Neural cell (in vitro differentiated cells): Measurements from ENCODE around the gene TRERF1. TPM values are rescaled to one million over a fixed set of nuclear protein-coding genes. Genes with fewer than 3 reads are reported as not detected.

Experiments
- H2AFZ ChIP-seq: fragments of 200-600, 300-800 bp; sonication (generic), shearing (Covaris generic); 2 replicates; pipeline ENCODE4 v1.6.0; 2014; ENCODE audit warnings: low read depth, mild to moderate bottlenecking, antibody characterized with exemption, low read length, moderate library complexity
- H3F3A ChIP-seq: fragments of 200-600 bp; shearing (Covaris generic); 2 replicates; pipeline ENCODE4 v1.6.1; 2016; ENCODE audit warnings: mild to moderate bottlenecking, moderate library complexity, mixed read lengths, antibody characterized with exemption, low read length; ENCODE audit not compliant: insufficient read depth, poor library complexity, severe bottlenecking
- H3K27ac ChIP-seq: fragments of 200-600, 300-800 bp; sonication (generic), shearing (Covaris generic); 2 replicates; pipeline ENCODE4 v1.5.1; 2014; ENCODE audit warnings: mild to moderate bottlenecking, low read length, moderate library complexity
- H3K27me3 ChIP-seq: fragments of 300-800, 200-600 bp; sonication (generic), shearing (Covaris generic); 2 replicates; pipeline ENCODE4 v1.6.0; 2014; ENCODE audit warnings: mild to moderate bottlenecking, low read depth, low read length, moderate library complexity; ENCODE audit not compliant: insufficient read depth
- H3K36me3 ChIP-seq: fragments of 300-800, 200-600 bp; sonication (generic), shearing (Covaris generic); 2 replicates; pipeline ENCODE4 v1.5.1; 2014; ENCODE audit warnings: mild to moderate bottlenecking, antibody characterized with exemption, low read length, moderate library complexity; ENCODE audit not compliant: insufficient read depth
- H3K4me2 ChIP-seq: fragments of 300-800, 200-600 bp; sonication (generic), shearing (Covaris generic); 2 replicates; pipeline ENCODE4 v1.6.0; 2014; ENCODE audit warnings: mild to moderate bottlenecking, low read length
- H3K4me3 ChIP-seq: fragments of 300-800, 200-600 bp; sonication (generic), shearing (Covaris generic); 2 replicates; pipeline ENCODE4 v1.5.1; 2014; ENCODE audit warnings: mild to moderate bottlenecking, low read length, moderate library complexity
- H3K79me2 ChIP-seq: fragments of 200-600 bp; shearing (Covaris generic); replicated peaks from 2 replicates; pipeline ENCODE4 v1.6.0; 2014; ENCODE audit warnings: mild to moderate bottlenecking, low read length, moderate library complexity; ENCODE audit not compliant: insufficient read depth
- H3K9ac ChIP-seq: fragments of 300-800, 200-600 bp; sonication (generic), shearing (Covaris generic); 2 replicates; pipeline ENCODE4 v1.6.1; 2016; ENCODE audit warnings: mild to moderate bottlenecking, low read length, mixed read lengths
- H3K9me2 ChIP-seq: fragments of 200-600 bp; shearing (Covaris generic); 2 replicates; pipeline ENCODE4 v1.6.1; 2016; ENCODE audit warnings: mild to moderate bottlenecking, low read length, mixed read lengths; ENCODE audit not compliant: insufficient read depth
- H3K9me3 ChIP-seq: fragments of 200-600, 300-800 bp; sonication (generic), shearing (Covaris generic); 2 replicates; pipeline ENCODE4 v1.6.1; 2016; ENCODE audit warnings: mild to moderate bottlenecking, mixed run types, low read length, moderate library complexity, mixed read lengths
- H4K20me1 ChIP-seq: fragments of 200-600 bp; shearing (Covaris generic); 2 replicates; pipeline ENCODE4 v1.6.1; 2016; ENCODE audit warnings: mild to moderate bottlenecking, mixed run types; ENCODE audit not compliant: insufficient read depth
- EP300 ChIP-seq: fragments of 450-650 bp; conservative IDR thresholded peaks from 2 replicates; pipeline ENCODE4 v1.6.1; 2014; ENCODE audit warnings: antibody characterized with exemption, mild to moderate bottlenecking, moderate library complexity; ENCODE audit not compliant: poor library complexity, severe bottlenecking
- EZH2 ChIP-seq: fragments of 200-600, 300-800 bp; shearing (Covaris generic), sonication (generic); IDR thresholded peaks from 2 replicates; pipeline ENCODE4 v1.6.1; 2014; ENCODE audit warnings: antibody characterized with exemption, low read length, borderline replicate concordance, mild to moderate bottlenecking; ENCODE audit not compliant: insufficient read depth, poor library complexity, severe bottlenecking
- MXI1 ChIP-seq: fragments of 450-650 bp; conservative IDR thresholded peaks from 2 replicates; pipeline ENCODE4 v1.6.1; 2014; ENCODE audit warnings: antibody characterized with exemption, mild to moderate bottlenecking; ENCODE audit not compliant: poor library complexity, severe bottlenecking
- POLR2AphosphoS5 ChIP-seq: IDR thresholded peaks from 2 replicates; pipeline ENCODE4 v1.6.1; 2012
- RAD21 ChIP-seq: fragments of 450-650 bp; conservative IDR thresholded peaks from 2 replicates; pipeline ENCODE4 v1.6.1; 2014; ENCODE audit warnings: antibody characterized with exemption, mild to moderate bottlenecking, moderate library complexity
- REST ChIP-seq: IDR thresholded peaks from 2 replicates; pipeline ENCODE4 v1.6.1; 2012; ENCODE audit warnings: borderline replicate concordance
- SMC3 ChIP-seq: fragments of 450-650 bp; conservative IDR thresholded peaks from 2 replicates; pipeline ENCODE4 v1.6.1; 2014; ENCODE audit warnings: antibody characterized with exemption, mild to moderate bottlenecking, moderate library complexity; ENCODE audit not compliant: poor library complexity
- TAF1 ChIP-seq: IDR thresholded peaks from 2 replicates; pipeline ENCODE4 v1.6.1; 2012; ENCODE audit warnings: low read depth
- polyA plus RNA-seq: library from polyadenylated mRNA; depleted of rRNA; stranded (reverse); fragments of >200 nt; gene quantifications from 2 replicates; pipeline ENCODE4 v1.2.3, GENCODE V29; 2014
- TF ChIP-seq, protein P1 (sequence below): fragments of 450-650 bp; IDR thresholded peaks from 2 replicates; pipeline ENCODE4 v1.5.1; 2014; ENCODE audit warnings: antibody characterized with exemption, mild to moderate bottlenecking, moderate library complexity; ENCODE audit not compliant: poor library complexity, severe bottlenecking

TRERF1 gene
- polyA plus RNA-seq, 1 donor from 2014 or later = 4.5 TPM

DNA sequence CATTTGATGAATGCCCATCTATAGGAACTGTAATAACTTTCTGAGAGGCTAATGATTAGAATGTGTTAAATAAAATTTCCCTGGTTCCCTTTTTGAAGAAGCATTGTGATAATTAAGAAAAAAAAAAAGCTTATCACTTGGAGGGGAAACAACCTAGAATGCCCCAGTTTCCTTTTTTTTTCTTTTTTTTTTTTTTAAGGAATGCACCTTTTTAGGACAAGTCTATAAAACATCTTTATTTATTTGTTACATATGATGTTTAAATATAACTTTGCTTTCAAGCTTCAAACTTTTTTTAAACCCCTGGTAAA, 226.7 kb downstream of the TRERF1 start:
- H3K79me2 ChIP-seq = no peaks in the 10 kb centered on the region
- H3K4me3 ChIP-seq = no peak overlapping the region
- no peak overlapping the region for H2AFZ ChIP-seq
- no peaks in the 10 kb centered on the region for H3K9me3 ChIP-seq
- no peaks in the 10 kb centered on the region for H3K36me3 ChIP-seq
- H3K4me2 ChIP-seq = no peak overlapping the region
- no peak for TF ChIP-seq MXI1
- TF ChIP-seq POLR2AphosphoS5 = no peak
- no peak for TF ChIP-seq REST
- TF ChIP-seq, protein P1, sequence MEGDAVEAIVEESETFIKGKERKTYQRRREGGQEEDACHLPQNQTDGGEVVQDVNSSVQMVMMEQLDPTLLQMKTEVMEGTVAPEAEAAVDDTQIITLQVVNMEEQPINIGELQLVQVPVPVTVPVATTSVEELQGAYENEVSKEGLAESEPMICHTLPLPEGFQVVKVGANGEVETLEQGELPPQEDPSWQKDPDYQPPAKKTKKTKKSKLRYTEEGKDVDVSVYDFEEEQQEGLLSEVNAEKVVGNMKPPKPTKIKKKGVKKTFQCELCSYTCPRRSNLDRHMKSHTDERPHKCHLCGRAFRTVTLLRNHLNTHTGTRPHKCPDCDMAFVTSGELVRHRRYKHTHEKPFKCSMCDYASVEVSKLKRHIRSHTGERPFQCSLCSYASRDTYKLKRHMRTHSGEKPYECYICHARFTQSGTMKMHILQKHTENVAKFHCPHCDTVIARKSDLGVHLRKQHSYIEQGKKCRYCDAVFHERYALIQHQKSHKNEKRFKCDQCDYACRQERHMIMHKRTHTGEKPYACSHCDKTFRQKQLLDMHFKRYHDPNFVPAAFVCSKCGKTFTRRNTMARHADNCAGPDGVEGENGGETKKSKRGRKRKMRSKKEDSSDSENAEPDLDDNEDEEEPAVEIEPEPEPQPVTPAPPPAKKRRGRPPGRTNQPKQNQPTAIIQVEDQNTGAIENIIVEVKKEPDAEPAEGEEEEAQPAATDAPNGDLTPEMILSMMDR = no peak
- H3K9ac ChIP-seq = no peak overlapping the region
- H3K27me3 ChIP-seq = no peaks in the 10 kb centered on the region
- no peaks in the 10 kb centered on the region for H4K20me1 ChIP-seq
- no peaks in the 10 kb centered on the region for H3F3A ChIP-seq
- H3K9me2 ChIP-seq = no peaks in the 10 kb centered on the region
- no peak overlapping the region for H3K27ac ChIP-seq

DNA sequence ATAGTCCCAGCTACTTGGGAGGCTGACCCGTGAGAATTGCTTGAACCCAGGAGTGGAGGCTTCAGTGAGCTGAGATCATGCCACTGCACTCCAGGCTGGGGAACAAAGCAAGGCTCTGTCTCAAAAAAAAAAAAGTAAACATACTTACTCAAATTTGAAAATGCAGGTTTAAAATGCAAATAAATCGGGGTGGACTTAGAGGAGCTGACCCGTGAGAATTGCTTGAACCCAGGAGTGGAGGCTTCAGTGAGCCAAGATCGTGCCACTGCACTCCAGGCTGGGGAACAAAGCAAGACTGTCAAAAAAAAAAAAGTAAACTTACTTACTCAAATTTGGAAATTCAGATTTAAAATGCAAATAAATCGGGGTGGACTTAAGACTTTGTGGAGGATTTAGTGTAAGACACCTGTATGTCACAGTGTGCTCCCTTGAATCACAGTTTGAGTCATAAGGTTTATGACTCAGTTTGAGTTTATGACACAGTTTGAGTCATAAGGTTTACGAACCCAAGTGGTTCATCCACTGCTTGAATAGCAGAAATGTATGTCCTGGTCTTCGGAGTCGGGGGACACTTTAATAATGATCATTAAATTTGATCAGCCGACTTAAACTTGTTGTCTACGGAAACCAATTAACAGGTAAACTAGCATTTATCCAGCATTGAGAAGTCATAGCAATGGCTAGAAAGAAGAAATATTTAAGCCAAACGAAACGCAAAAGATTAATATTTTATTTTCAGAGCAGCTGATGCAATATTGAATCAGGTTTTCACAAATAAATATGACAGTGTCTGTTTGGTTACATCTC, 227.3 kb downstream of the TRERF1 start:
- no peak for TF ChIP-seq REST
- no peak for TF ChIP-seq POLR2AphosphoS5
- TF ChIP-seq RAD21 = no peak
- TF ChIP-seq, protein P1 = no peak
- TF ChIP-seq EZH2 = no peak
- TF ChIP-seq EP300 = no peak
- TF ChIP-seq MXI1 = no peak
- TF ChIP-seq SMC3 = no peak
- no peak for TF ChIP-seq TAF1
- H2AFZ ChIP-seq = no peak overlapping the region
- H3K27ac ChIP-seq = no peak overlapping the region
- no peaks in the 10 kb centered on the region for H3K79me2 ChIP-seq
- H4K20me1 ChIP-seq = no peaks in the 10 kb centered on the region
- no peaks in the 10 kb centered on the region for H3K9me3 ChIP-seq
- no peaks in the 10 kb centered on the region for H3K36me3 ChIP-seq
- H3F3A ChIP-seq = no peaks in the 10 kb centered on the region
- H3K9me2 ChIP-seq = no peaks in the 10 kb centered on the region
- no peak overlapping the region for H3K9ac ChIP-seq
- H3K4me3 ChIP-seq = no peak overlapping the region
- no peaks in the 10 kb centered on the region for H3K27me3 ChIP-seq
- H3K4me2 ChIP-seq = no peak overlapping the region
